HTR-8/SVneo (cell line): Measurements from ENCODE around the gene NAV2.
"Not testable (repeated sequence)": the region's sequence is repeated elsewhere in the genome, so short reads cannot be mapped to it uniquely, and the experiment has no call there.

Experiments
- DNase-seq: peaks from one replicate; pipeline ENCODE4 v3.0.0; 2011; ENCODE audit warnings: low spot score, mixed read lengths; ENCODE audit not compliant: insufficient read length
- FAIRE-seq: peaks from 2 replicates; lab custom pipeline; 2011; peaks lifted over from hg19 to GRCh38; lab: Jason Lieb, UNC

NAV2 gene

GRCh38 chr11:20006618-20007017 is 294.0 kb downstream of the NAV2 start:
- DNase-seq, FAIRE-seq: not testable (repeated sequence)

GRCh38 chr11:20007386-20007785 is 294.7 kb downstream of the NAV2 start:
- no peak for FAIRE-seq

DNA sequence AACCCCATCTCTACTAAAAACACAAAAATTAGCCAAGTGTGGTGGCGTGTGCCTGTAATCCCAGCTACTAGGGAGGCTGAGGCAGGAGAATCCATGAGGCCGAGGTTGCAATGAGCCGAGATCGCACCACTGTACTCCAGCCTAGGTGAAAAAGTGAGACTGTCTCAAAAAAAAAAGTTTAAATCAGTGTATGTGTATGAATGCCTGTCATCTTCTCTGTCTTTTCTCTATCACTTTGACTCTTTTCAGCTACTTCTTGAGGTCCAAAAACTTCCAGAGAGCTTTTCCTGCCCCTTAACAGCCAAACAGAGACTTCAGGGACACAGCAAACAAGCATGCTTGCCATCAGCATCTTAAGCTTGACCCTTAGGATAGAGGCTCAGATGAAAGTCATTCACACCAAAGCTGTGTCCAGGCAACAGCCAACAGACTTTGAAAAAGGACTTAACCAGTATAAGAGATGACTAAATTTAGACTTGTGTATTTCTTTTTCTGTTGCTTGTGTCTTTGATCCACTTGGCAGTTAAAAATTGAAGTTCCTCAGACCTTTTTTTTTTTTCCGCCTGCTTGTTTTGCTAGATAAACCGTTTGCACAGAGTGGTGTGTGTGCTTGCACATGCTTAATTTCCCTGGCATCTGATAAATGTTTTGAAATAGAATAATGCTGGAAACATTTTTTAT is 295.7 kb downstream of the NAV2 start:
- no peak for DNase-seq
- FAIRE-seq: no peak

More at GRCh38 chr11:20007386-20007785, 294.7 kb downstream of the NAV2 start:
- DNase-seq: no peak

DNA sequence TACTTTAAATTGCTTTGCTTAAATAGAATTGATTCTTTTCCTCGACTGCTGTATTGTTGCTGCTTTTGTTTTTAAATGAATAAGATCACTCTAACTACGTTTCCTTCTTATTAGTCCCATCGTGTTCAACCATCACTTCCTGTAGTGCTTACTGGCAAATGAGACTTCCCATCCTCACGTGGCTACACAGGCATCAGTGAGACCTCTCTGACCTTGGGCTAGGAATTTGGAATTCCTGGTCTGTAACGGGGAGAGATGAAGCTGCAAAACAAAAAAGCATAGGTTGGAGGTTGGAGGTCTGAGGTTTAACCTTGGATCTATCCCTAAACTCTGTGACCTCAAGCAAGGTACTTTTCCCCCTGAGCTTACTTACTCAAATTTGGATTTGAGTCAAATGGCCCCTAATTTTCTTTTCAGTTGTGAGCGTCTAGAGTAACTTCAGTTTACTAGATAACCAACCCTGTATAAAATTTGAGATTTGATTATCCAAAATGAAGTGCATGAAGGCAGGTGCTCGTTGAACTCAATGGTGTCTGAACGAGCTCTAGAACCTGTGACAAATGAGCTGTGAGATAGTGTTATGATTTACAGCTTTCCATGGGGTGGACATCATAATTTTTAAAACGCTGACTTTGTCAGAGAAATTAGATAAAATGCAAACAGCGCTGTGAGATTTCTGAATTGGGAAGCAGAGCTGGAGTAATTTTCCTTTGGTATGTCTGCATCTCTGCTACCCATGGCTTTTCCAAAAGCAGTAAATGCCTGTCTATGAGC is 296.4 kb downstream of the NAV2 start:
- FAIRE-seq (no peak), DNase-seq (no peak)

DNA sequence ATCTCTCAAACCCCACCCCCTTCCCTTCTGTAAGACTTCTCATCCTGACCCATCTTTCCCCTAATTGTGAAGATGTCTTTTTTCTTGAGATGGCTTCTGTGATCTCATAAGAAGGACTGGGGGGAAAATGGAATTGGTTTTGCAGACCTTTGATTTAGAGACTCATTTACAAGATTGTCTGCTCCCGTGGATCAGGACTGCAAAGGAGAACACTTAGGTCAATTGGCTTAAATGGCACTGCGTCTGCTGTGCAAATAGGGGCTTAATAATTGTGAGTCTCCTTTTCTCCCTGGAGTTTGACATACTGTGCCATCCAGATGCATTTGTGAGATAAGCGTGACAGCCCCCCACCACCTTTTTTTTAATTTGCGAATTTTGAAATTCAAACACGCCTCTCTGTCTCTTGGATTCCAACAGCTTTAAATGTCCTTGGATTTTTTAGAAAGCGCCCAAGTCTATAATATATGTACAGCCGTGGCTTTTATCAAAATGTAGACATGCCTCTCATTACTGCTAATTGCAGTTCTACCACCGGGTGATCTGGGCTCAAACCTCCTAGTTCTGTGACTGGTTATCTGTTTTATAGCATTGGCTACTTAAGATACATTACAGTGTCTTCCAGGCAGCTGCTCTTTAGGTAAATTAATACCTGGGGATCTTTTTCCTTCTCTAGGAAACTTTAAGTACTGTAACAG is 297.7 kb downstream of the NAV2 start:
- FAIRE-seq: no peak
- no peak for DNase-seq

GRCh38 chr11:20010851-20011225 is 298.2 kb downstream of the NAV2 start:
- DNase-seq (no peak), FAIRE-seq (no peak)

- FAIRE-seq (no peak), DNase-seq (no peak)
Measured at GRCh38 chr11:20011307-20011951, 298.8 kb downstream of the NAV2 start.

- no peak for DNase-seq
- FAIRE-seq: no peak
Measured at GRCh38 chr11:20013346-20014066, 300.9 kb downstream of the NAV2 start.

DNA sequence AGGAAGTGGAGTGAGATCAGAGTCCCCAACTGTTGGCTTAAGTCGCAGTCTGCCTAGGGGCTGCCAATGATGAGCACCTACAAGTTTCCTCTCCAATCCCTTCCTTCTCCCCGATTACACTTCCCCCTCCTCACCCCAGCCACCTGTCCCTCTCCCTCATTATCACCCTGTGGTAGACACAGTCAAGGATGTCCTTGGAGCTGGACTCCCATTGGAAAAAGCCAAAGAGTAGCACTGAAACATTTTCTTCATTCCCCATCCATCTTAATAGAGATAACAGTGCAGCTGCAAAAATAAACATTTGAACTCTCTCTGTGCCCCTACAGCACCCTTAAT is 301.4 kb downstream of the NAV2 start:
- FAIRE-seq (no peak), DNase-seq (no peak)

GRCh38 chr11:20015101-20015500 is 302.5 kb downstream of the NAV2 start:
- DNase-seq (no peak), FAIRE-seq (no peak)

GRCh38 chr11:20015529-20016427 is 303.1 kb downstream of the NAV2 start:
- no peak for DNase-seq
- no peak for FAIRE-seq

GRCh38 chr11:20016526-20016925 is 303.9 kb downstream of the NAV2 start:
- FAIRE-seq (no peak), DNase-seq (no peak)

- DNase-seq (no peak), FAIRE-seq (no peak)
Measured at GRCh38 chr11:20017320-20017719, 304.7 kb downstream of the NAV2 start.

GRCh38 chr11:20020198-20020597 is 307.6 kb downstream of the NAV2 start:
- DNase-seq (no peak), FAIRE-seq (no peak)

DNA sequence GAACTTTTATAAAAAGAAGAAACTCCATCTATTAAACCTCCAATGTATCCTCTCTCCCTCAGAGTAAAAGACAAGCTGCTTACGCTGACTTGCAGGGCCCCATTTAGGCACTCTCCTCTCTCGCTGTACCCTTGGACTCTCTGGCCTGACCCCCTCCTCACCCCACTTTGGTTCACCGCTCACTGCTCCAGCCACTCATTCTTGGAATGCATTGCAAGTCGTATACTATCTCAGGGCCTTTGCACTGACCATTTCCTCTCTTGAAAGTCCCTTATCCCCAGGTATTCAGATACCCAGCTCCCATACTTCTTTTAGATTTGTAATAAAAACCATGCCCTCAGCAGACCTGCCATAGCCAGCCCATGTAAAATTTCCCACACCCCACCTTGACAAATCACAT is 308.1 kb downstream of the NAV2 start:
- DNase-seq (no peak), FAIRE-seq (no peak)

GRCh38 chr11:20021212-20021611 is 308.6 kb downstream of the NAV2 start:
- DNase-seq (no peak), FAIRE-seq (no peak)

- no peak for DNase-seq
- no peak for FAIRE-seq
Measured at GRCh38 chr11:20021771-20022362, 309.2 kb downstream of the NAV2 start.

DNA sequence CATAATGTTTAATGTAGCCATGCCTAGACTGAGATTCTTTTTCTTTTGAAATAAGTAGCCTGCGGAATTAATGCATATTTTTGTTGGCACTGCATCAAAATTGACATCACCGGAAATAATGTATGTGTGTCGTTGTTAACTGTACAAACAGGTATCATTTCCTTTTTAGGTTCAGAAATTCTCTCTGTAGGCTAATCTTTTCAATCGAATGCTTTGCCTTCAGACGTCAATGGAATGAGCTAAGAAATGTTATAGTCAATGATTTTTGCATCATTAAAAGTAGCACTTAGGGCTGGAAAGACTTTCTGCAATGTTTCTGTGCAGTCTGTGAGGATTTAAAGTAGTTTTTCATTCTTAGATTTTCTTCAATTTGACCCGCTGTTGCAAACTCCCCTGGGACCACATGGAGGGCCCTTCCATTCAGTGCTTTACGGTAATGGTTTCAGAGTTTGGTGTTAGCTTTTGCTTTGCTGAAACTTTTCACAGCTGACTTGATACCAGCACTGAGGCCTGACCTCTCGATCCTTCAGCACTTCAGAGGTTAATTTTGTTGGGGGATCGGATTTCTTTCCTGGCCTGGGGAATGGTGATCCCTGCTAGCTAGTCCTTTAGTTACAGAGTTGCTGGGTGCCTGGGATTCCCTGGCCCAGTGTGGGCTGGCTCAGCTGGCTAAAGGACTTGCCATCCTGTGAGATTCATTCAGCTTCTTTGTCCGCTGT is 309.9 kb downstream of the NAV2 start:
- FAIRE-seq (no peak), DNase-seq (peak; percentile 34)
